Right atrium auricular region (tissue), 2 donors: ENCODE data around the gene LSR. TPM values are rescaled to one million over a fixed set of nuclear protein-coding genes. Genes with fewer than 3 reads are reported as not detected.

Experiments used
- DNase-seq: peaks from one replicate; pipeline ENCODE4 v3.0.0-alpha.2; 2019; ENCODE audit warnings: low spot score
- H3K27ac ChIP-seq, 2 donors: fragments of 200-600 bp; sonication (generic); 1 replicate in 1 of 2; 2 replicates in 1 of 2; pipeline ENCODE4 v1.5.1; 2016 to 2019
- H3K27me3 ChIP-seq, 2 donors: fragments of 200-600 bp; sonication (generic); one replicate each; pipeline versions ENCODE4 v1.5.1 to v1.6.0; 2017 to 2019
- H3K36me3 ChIP-seq: fragments of 200-600 bp; sonication (generic); one replicate; pipeline ENCODE4 v1.5.1; 2016
- H3K4me1 ChIP-seq, 2 donors: fragments of 200-600 bp; sonication (generic); one replicate each; pipeline versions ENCODE4 v1.5.1 to v1.6.0; 2017 to 2019
- H3K4me3 ChIP-seq, 2 donors: fragments of 200-600 bp; sonication (generic); 1 replicate in 1 of 2; 2 replicates in 1 of 2; pipeline ENCODE4 v1.5.1; 2017 to 2019; ENCODE audit warnings: mild to moderate bottlenecking in 1 of 2, moderate library complexity in 1 of 2
- H3K9me3 ChIP-seq, 2 donors: fragments of 200-600 bp; sonication (generic); one replicate each; pipeline ENCODE4 v1.5.1; 2019
- CTCF ChIP-seq, 2 donors: fragments of 200-600 bp; sonication (generic); IDR thresholded peaks; one replicate each; pipeline ENCODE4 v1.5.1; 2019; ENCODE audit warnings: antibody characterized with exemption in 2 of 2
- total RNA-seq, 2 donors: library from RNA; depleted of rRNA; stranded (reverse); fragments of >200 nt; gene quantifications; one replicate each; pipeline ENCODE4 v1.1.0, GENCODE V29; 2016

Gene LSR
- total RNA-seq, 2 donors from 2014 or later, result 7.6 to 20.1 TPM

GRCh38 chr19:35240327-35240726 lies 8.5 kb upstream of the LSR start:
- Histone ChIP-seq H3K4me3 (no peak overlapping the region), H3K27ac (no peak overlapping the region), H3K36me3 (no peaks in the 10 kb centered on the region), H3K27me3 (no peaks in the 10 kb centered on the region), H3K9me3 (peaks cover 7 to 11% of the 10 kb centered on the region in 2 donors), H3K4me1 (no peaks in the 10 kb centered on the region)
- TF ChIP-seq CTCF (IDR thresholded peaks at IDR 0.05), result no peak
- DNase-seq, result peak; percentile 9

GRCh38 chr19:35241417-35241816 lies 7.4 kb upstream of the LSR start:
- H3K36me3 ChIP-seq, result no peaks in the 10 kb centered on the region
- H3K27ac ChIP-seq, result no peak overlapping the region
- no peak overlapping the region for H3K4me3 ChIP-seq
- no peak for TF ChIP-seq CTCF (IDR thresholded peaks at IDR 0.05)
- H3K9me3 ChIP-seq, result peaks cover 7 to 11% of the 10 kb centered on the region in 2 donors
- H3K4me1 ChIP-seq, result no peaks in the 10 kb centered on the region
- H3K27me3 ChIP-seq, result no peaks in the 10 kb centered on the region
- no peak for DNase-seq

GRCh38 chr19:35246466-35247092 lies 2.2 kb upstream of the LSR start:
- Histone ChIP-seq H3K27ac (no peak overlapping the region), H3K4me3 (no peak overlapping the region), H3K4me1 (peaks cover 0 to 25% of the 10 kb centered on the region in 2 donors), H3K9me3 (peaks cover 0 to under 1% of the 10 kb centered on the region in 2 donors), H3K36me3 (no peaks in the 10 kb centered on the region), H3K27me3 (peaks cover 0 to 5% of the 10 kb centered on the region in 2 donors)
- DNase-seq, result no peak
- TF ChIP-seq CTCF (IDR thresholded peaks at IDR 0.05), result no peak

- peak overlapping the region; percentile 40 to 56 for H3K4me3 ChIP-seq
- peaks cover 0 to 5% of the 10 kb centered on the region in 2 donors for H3K27me3 ChIP-seq
- H3K27ac ChIP-seq, result peak overlapping the region; percentile 61
- peak; percentile 59 for DNase-seq
- peaks cover 0 to 25% of the 10 kb centered on the region in 2 donors for H3K4me1 ChIP-seq
- no peaks in the 10 kb centered on the region for H3K9me3 ChIP-seq
- H3K36me3 ChIP-seq, result no peaks in the 10 kb centered on the region
- peak in 1 of 2 donors; percentile 62 for TF ChIP-seq CTCF (IDR thresholded peaks at IDR 0.05)
These were observed 1.1 kb upstream of the LSR start for GRCh38 chr19:35247526-35248309.

- peak overlapping the region; percentile 61 for H3K27ac ChIP-seq
- peak overlapping the region; percentile 40 to 56 for H3K4me3 ChIP-seq
- H3K36me3 ChIP-seq, result no peaks in the 10 kb centered on the region
- H3K9me3 ChIP-seq, result no peaks in the 10 kb centered on the region
- peaks cover 0 to 25% of the 10 kb centered on the region in 2 donors for H3K4me1 ChIP-seq
- peak; percentile 32 for DNase-seq
- H3K27me3 ChIP-seq, result peaks cover 0 to 5% of the 10 kb centered on the region in 2 donors
- TF ChIP-seq CTCF (IDR thresholded peaks at IDR 0.05), result no peak
These were observed 495 bp downstream of the LSR start for GRCh38 chr19:35249146-35249847.
